ENCODE measurements around the gene NRXN3. TPM values are rescaled to one million over a fixed set of nuclear protein-coding genes. Genes with fewer than 3 reads are reported as not detected.

Gene NRXN3
- total RNA-seq, 1 experiment from 2014 or later: 0.02 TPM

DNA sequence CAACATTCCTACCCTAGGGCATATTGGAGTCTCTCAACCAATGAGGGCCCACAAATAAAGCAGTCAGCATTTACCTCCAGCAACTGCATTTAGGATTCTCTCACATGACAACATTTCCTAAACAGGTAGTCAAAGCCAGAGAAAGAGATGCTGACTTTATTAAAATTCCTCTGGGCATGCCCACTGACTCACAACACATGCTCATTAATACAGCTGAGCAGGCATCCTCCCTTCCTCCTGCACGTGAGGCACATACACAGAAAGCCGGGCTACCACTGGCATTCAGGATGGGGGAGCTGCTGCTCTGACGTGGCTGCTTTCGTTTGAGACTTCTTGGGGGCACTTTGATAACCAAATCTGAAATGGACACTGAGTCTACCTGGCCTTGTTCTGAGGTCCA lies 174.1 kb downstream of the NRXN3 start:
- no peaks in the 10 kb centered on the region for H3K9me3 ChIP-seq (replicated peaks)
- H3K36me3 ChIP-seq: no peaks in the 10 kb centered on the region
- no peak for DNase-seq
- H3K27ac ChIP-seq: no peak overlapping the region
- H3K4me3 ChIP-seq: no peak overlapping the region
- no peaks in the 10 kb centered on the region for H3K4me1 ChIP-seq
- H3K27me3 ChIP-seq: no peaks in the 10 kb centered on the region

DNA sequence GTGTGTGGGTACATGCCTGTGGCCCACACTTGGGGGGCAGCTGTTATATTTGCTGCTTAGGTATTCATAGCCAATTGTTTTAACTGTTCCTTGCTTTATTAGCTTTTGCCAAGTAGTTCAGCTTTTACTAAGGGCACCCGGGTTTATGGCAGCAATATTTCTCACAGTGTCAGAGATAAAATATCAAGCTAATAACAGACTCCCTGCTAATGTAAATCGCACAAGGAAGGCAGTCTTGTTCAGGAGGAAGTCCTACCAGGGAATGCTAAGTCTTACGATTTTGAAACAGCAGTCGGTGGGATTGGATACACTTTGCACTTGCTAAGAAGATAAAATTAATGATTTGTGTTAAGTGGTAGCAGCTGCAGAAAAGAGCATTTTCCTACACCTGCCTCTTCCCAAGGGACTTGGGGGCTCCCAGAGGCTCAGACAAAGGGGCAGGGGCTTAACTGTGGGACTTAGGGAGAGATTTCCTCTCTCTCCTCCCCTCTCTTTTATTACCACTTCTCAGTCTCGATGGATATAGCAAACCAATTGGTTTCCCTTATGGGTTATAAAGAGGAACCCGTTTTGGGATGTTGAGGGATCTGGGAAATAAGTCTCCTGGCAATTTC lies 175.1 kb downstream of the NRXN3 start:
- no peak overlapping the region for H3K4me3 ChIP-seq
- no peaks in the 10 kb centered on the region for H3K36me3 ChIP-seq
- H3K27me3 ChIP-seq: no peaks in the 10 kb centered on the region
- DNase-seq: no peak
- no peak overlapping the region for H3K27ac ChIP-seq
- no peaks in the 10 kb centered on the region for H3K4me1 ChIP-seq
- H3K9me3 ChIP-seq (replicated peaks): no peaks in the 10 kb centered on the region

DNA sequence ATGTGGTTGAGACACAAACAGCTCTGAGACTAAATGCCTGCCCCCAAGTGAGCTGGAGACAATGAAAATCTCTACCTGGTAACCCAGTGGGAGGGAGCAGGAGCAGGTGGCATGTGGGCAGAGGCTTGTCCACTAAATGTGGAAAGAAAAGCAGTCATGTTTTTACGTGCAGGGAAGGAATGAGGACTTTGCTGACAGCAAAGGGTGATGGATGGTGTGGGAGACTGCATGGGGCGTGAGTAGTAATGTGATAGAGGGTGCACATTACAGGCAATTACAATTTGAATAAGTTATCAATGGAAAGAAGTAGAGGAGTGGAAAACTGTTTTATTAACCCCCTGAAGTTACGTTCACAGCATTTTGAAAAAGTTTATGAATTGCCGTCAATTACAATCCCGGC lies 176.6 kb downstream of the NRXN3 start:
- no peaks in the 10 kb centered on the region for H3K36me3 ChIP-seq
- no peak overlapping the region for H3K27ac ChIP-seq
- H3K9me3 ChIP-seq (replicated peaks): no peaks in the 10 kb centered on the region
- DNase-seq: no peak
- H3K4me1 ChIP-seq: no peaks in the 10 kb centered on the region
- H3K27me3 ChIP-seq: no peaks in the 10 kb centered on the region
- H3K4me3 ChIP-seq: no peak overlapping the region

DNA sequence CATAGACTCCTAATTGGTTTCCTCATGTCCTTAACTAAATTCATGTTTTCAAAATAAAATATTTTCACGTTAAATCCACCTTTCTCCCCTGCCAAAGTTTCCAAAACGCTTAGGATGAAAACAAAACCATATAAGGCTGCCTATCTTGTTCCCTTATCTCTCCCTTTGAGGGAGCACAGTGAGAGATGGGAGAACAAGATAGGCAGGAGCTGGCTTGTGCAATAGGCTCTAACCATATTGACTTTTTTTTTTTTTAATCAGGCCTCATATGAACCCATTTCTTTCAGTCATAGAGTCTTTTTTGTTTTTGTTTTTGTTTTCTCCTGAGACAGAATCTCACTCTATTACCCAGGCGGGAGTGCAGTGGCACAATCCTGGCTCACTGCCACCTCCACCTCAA lies 184.9 kb downstream of the NRXN3 start:
- H3K9me3 ChIP-seq (replicated peaks): no peaks in the 10 kb centered on the region
- H3K4me3 ChIP-seq: no peak overlapping the region
- H3K27me3 ChIP-seq: no peaks in the 10 kb centered on the region
- no peak for DNase-seq
- H3K27ac ChIP-seq: no peak overlapping the region
- H3K36me3 ChIP-seq: no peaks in the 10 kb centered on the region
- no peaks in the 10 kb centered on the region for H3K4me1 ChIP-seq

DNA sequence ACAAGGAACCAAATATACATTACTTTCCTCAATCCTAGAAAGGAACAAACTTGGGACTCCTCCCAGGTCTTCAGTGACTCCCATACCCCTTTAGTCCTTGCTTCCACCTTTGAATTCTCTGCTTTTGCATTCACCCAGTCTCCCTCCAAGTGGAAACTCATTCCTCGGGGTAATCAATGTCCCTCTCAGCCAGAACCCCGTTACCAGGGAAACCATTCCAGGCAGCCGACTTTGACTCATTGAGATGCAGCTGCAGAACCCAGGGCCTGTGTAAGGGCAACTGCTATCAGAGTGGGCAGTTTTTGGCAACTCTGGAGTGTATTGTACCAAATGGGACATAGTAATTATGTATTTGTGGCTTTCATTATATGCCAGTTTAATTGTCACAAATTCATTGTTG lies 186.2 kb downstream of the NRXN3 start:
- H3K9me3 ChIP-seq (replicated peaks): no peaks in the 10 kb centered on the region
- H3K27ac ChIP-seq: no peak overlapping the region
- H3K4me1 ChIP-seq: no peaks in the 10 kb centered on the region
- no peak for DNase-seq
- no peaks in the 10 kb centered on the region for H3K36me3 ChIP-seq
- no peak overlapping the region for H3K4me3 ChIP-seq
- no peaks in the 10 kb centered on the region for H3K27me3 ChIP-seq

DNA sequence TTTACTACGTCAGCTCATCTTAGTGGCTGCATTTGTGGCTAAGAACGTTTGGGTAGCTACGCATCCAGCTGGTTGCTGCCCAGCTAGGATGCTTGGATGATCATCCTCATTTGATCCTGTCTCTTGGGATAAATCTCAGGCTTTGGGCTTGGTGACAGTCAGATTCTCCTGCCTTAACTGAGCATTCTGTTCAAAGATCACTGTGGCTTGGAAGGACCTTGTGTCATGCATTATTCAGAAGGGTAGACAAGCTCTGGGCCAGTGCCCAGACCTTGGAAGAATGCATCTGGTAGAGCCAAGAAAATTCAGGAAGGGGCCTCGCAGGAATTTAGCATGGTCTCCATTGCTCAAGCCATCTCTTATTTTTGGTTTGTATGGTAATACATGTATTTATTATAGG lies 188.4 kb downstream of the NRXN3 start:
- no peaks in the 10 kb centered on the region for H3K27me3 ChIP-seq
- no peaks in the 10 kb centered on the region for H3K36me3 ChIP-seq
- DNase-seq: no peak
- H3K27ac ChIP-seq: no peak overlapping the region
- H3K9me3 ChIP-seq (replicated peaks): no peaks in the 10 kb centered on the region
- no peak overlapping the region for H3K4me3 ChIP-seq
- no peaks in the 10 kb centered on the region for H3K4me1 ChIP-seq

DNA sequence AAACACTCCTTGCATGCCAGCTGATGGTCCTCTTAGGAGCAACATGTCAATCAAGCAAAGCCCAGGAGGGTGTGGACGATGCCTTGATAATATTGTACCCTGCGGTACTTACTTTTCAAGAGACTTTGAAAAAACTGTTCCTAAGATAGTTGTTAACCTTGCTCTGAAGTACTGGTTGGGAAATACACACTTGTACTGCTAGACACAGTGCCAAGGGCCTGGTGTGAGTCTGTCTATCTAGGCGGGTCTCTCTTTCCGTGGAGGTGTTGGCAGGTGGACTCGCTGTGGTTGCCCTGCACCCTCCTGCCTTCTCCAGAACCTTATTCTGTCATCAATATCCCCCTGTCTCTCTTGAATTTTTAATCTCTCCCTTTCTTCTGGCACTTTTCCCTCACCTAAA lies 189.4 kb downstream of the NRXN3 start:
- H3K27ac ChIP-seq: no peak overlapping the region
- no peak for DNase-seq
- H3K4me1 ChIP-seq: no peaks in the 10 kb centered on the region
- H3K9me3 ChIP-seq (replicated peaks): no peaks in the 10 kb centered on the region
- no peaks in the 10 kb centered on the region for H3K36me3 ChIP-seq
- no peaks in the 10 kb centered on the region for H3K27me3 ChIP-seq
- no peak overlapping the region for H3K4me3 ChIP-seq

DNA sequence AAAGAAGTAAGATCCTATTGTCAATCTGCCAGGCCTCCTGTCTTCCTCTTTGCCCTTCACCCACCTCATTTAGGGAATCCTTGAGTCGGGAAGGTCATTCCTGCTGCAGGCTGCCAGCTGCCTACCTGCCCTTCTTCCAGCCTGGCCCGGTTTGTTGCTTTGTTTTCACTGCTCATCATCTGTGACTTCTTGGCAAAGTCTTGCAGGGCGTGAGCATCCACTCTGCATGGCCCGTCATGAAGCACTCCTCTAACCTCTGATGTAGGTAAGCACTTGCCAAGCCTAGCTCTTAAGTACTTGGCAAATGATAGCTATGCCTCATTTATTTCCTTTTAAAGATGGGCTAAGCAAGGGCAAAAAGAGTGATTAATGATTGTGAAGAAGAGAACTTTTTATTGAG lies 192.8 kb downstream of the NRXN3 start:
- Histone ChIP-seq H3K9me3 (replicated peaks) (no peaks in the 10 kb centered on the region), H3K27me3 (no peaks in the 10 kb centered on the region), H3K36me3 (no peaks in the 10 kb centered on the region), H3K27ac (no peak overlapping the region), H3K4me1 (no peaks in the 10 kb centered on the region), H3K4me3 (no peak overlapping the region)
- DNase-seq: no peak

DNA sequence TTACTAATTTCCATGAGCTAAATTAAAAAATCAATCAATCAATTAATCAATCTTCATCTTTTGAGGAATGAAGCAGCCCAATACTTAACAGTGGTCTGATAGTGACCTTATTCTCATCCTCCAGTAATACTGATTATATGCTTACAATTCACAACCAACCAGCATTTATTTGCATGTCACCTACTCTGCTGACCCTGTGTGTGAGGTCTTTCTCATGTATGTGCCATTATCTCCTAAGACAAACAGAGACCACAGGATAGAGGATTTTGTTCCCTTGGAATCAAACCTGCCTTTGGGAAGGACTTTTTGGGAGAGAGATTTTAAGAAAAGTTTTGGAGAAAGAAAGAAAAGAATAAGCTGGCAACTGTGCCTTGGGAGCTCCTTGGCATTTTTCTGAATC lies 197.2 kb downstream of the NRXN3 start:
- H3K27me3 ChIP-seq: no peaks in the 10 kb centered on the region
- no peaks in the 10 kb centered on the region for H3K36me3 ChIP-seq
- no peak for DNase-seq
- no peak overlapping the region for H3K27ac ChIP-seq
- no peaks in the 10 kb centered on the region for H3K4me1 ChIP-seq
- no peaks in the 10 kb centered on the region for H3K9me3 ChIP-seq (replicated peaks)
- H3K4me3 ChIP-seq: no peak overlapping the region

DNA sequence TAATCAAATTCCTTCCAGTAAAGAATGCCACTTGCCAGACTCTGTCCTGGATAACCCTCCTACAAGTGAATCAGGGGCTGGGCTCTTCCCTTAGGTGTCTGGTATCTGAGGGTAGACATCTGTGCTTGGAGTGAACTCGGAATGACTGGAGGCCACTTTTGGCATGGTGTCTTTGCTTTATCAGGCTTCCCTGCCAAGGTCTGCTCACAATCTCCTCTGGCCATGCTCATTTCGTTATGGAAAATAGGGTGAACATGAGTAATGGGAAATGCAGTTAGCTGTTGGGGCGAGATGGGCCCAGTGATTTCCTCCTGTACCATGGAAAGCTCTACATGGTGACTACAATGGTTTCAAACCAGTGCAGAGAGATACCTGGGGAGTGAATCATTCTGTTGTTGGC lies 212.9 kb downstream of the NRXN3 start:
- Histone ChIP-seq H3K9me3 (replicated peaks) (no peaks in the 10 kb centered on the region), H3K36me3 (no peaks in the 10 kb centered on the region), H3K4me3 (no peak overlapping the region), H3K27me3 (no peaks in the 10 kb centered on the region), H3K4me1 (no peaks in the 10 kb centered on the region), H3K27ac (no peak overlapping the region)
- DNase-seq: no peak

DNA sequence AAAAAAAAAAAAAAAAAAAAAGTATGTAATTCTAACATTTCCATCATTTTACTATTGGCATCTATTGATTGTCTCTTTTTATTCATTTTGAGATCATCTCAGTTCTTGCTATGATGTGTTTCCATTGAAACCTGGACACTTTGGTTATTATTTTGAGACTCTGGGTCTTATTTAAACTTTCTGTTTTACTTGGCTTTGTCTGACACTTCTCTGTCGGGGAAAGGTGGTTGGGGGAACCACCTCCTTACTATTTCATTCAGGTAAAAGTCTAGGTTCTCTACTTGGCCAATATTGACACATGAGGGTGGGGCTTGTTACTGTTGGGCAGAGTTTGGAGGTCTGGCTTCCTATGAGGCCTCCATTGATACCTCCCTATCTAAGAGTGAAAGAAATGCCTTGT lies 228.0 kb downstream of the NRXN3 start:
- no peak overlapping the region for H3K4me3 ChIP-seq
- DNase-seq: no peak

DNA sequence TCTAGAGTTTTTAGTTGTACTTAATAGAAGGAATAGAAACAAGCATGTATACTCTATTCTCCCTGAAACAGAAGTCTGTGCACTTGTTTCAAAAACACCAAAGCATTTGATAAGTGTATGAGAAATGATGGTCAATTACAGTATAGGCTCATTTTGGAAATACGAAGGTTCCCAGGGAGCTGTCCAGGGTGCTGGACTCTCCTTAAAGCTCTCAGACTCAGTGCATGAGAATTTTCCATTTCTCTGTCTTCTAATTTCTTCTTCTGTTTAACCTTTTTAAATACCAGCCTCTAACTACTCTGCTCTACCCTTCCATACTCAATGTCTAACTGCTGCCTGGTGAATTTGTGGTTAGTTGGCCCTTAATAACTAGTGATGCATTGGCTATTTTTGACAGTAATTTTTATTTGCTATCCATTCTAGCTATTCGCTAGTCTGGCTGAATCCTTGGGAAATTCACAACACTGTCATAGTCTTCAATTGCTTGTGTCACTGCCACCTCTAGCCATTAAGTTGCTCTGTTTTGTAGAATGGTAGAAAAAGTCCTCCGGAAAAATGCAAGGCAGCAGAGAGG lies 229.2 kb downstream of the NRXN3 start:
- Histone ChIP-seq H3K4me1 (no peaks in the 10 kb centered on the region), H3K4me3 (no peak overlapping the region), H3K27me3 (no peaks in the 10 kb centered on the region), H3K27ac (no peak overlapping the region), H3K9me3 (replicated peaks) (no peaks in the 10 kb centered on the region), H3K36me3 (no peaks in the 10 kb centered on the region)
- DNase-seq: peak; percentile 7 to 62

More for the DNA sequence above, 228.0 kb downstream of the NRXN3 start:
- Histone ChIP-seq H3K9me3 (replicated peaks) (no peaks in the 10 kb centered on the region), H3K4me1 (no peaks in the 10 kb centered on the region), H3K27me3 (no peaks in the 10 kb centered on the region), H3K36me3 (no peaks in the 10 kb centered on the region), H3K27ac (no peak overlapping the region)

DNA sequence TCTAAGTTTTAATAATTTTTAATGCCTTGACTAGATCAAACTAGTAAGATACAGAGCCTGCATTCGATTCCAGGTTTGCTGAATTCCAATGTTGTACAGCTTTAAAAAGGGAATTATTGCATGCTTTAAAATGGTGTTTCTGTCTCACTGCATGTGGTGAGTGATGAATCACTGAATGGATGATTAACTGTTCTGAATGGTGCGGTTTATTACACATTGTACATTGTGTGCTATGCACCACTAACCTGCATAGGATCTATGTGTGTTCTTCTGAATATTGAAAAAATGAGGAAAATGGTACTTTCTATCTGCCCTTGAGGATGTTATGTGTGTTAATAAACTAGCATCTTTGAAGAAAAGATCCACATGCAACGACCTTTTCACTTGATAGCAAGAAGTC lies 231.7 kb downstream of the NRXN3 start:
- Histone ChIP-seq H3K9me3 (replicated peaks) (no peaks in the 10 kb centered on the region), H3K4me3 (no peak overlapping the region), H3K4me1 (no peaks in the 10 kb centered on the region), H3K27ac (no peak overlapping the region), H3K36me3 (no peaks in the 10 kb centered on the region), H3K27me3 (no peaks in the 10 kb centered on the region)
- DNase-seq: no peak

DNA sequence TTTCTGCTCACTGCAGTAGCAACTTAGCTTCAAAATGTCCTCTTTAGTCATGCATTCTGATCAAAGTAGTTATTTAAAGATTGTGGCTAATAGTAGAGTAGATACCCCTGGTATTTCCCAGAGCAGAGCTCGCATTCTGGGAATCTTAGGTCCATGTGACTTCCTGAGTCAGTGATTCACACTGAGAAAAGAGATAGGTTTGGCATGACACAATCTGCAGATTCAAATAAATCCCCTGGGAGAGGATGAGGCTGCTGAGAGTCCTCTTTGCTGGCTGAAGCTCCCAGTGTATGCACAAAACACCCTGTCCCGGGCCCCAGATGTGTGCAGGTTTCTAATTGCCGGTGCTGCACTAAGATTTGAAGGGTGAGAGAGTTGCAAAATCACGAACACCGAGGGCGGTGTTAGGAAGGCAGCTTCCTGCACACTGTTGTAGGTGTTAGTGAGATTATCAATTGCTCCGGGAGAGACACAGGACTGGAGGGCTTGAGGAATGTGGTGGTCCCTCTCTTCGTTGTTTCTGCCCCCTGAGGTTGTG lies 233.2 kb downstream of the NRXN3 start:
- H3K27ac ChIP-seq: no peak overlapping the region
- no peaks in the 10 kb centered on the region for H3K4me1 ChIP-seq
- no peak overlapping the region for H3K4me3 ChIP-seq
- no peaks in the 10 kb centered on the region for H3K27me3 ChIP-seq
- no peaks in the 10 kb centered on the region for H3K36me3 ChIP-seq
- no peak for DNase-seq
- no peaks in the 10 kb centered on the region for H3K9me3 ChIP-seq (replicated peaks)

DNA sequence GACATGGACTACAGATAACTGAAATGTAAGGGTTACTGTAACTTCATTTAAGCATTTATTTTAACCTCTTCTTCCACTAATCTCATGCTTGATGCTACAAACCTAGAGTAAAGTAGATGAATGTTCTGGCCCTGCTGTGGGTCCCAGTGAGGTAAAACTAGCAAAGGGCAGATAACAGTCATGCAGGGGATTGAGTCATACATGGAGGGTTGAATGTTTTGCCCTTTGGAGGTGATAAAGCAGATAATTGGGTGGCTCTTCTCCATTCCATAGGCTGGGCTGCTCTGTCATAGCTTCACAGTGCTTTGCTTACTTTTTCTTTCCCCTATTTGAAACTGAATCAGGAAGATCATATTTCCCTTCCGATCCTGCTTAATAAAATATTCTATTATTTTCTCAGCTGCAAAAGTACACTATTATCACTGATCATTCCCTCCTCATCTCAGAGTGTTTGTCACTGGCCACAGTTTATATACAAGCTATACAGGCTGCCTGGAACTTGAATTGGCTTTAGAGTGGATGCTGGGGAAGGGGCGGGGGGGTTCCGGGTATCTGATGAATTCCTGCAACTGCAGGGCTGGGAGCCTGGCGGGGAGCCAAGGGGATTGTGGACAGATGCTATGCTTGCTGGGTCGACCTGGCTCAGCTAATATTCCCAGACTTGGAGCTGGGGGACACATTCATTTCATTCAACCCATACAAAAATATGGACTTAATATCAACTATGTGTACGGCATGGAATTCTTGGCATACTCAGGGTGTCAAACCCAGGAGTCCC lies 235.1 kb downstream of the NRXN3 start:
- Histone ChIP-seq H3K9me3 (replicated peaks) (no peaks in the 10 kb centered on the region), H3K4me3 (no peak overlapping the region), H3K27me3 (no peaks in the 10 kb centered on the region), H3K4me1 (no peaks in the 10 kb centered on the region), H3K36me3 (no peaks in the 10 kb centered on the region), H3K27ac (no peak overlapping the region)
- DNase-seq: peak; percentile 12 to 33

Measured in SJCRH30 (cell line).